GM19324 (cell line): ENCODE data around the gene CAVIN1.
"Not testable (repeated sequence)": the region's sequence is repeated elsewhere in the genome, so short reads cannot be mapped to it uniquely, and the experiment has no call there.

Experiments used
- ATAC-seq: cut with Tn5 transposase; IDR thresholded peaks from one replicate; pipeline ENCODE4 v1.9.1; 2021; ENCODE audit warnings: mild to moderate bottlenecking, moderate library complexity; ENCODE audit not compliant: unreplicated experiment, low FRiP score

CAVIN1 gene

GRCh38 chr17:42431758-42432161 is 8.7 kb upstream of the CAVIN1 start:
- ATAC-seq = no peak

DNA sequence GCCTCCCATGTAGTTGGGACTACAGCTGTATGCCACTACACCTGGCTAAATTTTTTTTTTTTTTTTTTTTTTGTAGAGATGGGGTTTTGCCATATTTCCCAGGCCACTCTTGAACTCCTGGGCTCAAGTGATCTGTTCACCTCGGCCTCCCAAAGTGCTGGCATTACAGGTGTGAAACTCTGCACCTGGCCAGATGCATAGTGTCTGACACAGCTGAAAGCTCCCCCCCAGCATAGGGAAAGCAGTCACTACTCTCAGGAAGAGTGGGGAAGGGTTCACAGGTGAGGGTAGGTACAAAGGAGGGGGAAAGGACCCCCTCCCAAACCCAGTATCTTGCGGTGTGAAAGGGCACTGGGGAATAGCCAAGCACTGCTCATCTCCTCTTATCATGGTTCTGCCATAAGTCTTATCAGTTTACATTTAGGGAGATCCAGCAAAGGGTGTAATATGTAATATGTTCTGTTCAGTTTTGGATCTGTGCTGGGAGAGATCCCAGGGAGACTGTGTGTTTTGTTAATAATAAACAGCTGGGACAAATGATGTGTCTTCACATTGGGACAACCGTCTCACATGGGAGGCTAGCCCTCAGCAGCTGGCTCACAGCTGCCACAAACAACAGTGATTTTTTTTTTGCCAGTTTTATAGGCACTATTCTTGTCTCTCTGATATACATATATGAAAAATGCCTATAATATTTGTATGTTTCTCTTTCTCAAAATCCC is 6.8 kb upstream of the CAVIN1 start:
- ATAC-seq = no peak

- no peak for ATAC-seq
These were observed 5.3 kb upstream of the CAVIN1 start for GRCh38 chr17:42428141-42428944.

DNA sequence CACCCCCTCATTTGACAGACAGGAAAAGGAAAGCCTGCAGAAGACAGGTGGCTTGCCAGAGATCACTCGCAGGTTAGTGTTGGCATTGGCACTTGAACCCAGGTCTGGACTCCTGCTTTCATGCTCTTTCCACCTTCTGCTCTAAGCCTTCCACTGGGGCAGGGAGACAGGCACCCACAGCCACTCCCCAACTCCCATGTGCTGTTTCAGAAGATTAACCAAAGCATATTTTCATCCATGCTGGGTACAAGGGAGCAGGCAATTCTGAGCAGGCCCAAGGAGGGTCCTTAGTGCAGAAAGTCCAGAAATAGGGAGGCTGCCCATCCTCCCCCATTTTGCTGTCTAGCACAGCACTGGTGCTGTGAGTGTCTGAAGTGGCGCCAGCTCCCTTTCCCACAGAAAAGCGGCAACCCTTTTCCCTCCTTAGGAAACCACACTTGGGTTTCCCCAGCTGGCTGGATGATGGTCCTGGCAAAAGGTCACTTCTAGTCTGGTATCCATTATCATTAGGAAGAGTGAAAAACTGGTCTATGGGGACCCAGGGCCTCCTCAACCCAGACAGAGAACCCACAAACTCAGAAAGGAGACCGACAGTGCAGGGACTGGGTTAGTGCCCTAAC is 2.0 kb upstream of the CAVIN1 start:
- ATAC-seq = no peak

GRCh38 chr17:42423766-42424165 is 710 bp upstream of the CAVIN1 start:
- no peak for ATAC-seq

GRCh38 chr17:42422412-42422957 is 571 bp downstream of the CAVIN1 start:
- ATAC-seq = no peak

DNA sequence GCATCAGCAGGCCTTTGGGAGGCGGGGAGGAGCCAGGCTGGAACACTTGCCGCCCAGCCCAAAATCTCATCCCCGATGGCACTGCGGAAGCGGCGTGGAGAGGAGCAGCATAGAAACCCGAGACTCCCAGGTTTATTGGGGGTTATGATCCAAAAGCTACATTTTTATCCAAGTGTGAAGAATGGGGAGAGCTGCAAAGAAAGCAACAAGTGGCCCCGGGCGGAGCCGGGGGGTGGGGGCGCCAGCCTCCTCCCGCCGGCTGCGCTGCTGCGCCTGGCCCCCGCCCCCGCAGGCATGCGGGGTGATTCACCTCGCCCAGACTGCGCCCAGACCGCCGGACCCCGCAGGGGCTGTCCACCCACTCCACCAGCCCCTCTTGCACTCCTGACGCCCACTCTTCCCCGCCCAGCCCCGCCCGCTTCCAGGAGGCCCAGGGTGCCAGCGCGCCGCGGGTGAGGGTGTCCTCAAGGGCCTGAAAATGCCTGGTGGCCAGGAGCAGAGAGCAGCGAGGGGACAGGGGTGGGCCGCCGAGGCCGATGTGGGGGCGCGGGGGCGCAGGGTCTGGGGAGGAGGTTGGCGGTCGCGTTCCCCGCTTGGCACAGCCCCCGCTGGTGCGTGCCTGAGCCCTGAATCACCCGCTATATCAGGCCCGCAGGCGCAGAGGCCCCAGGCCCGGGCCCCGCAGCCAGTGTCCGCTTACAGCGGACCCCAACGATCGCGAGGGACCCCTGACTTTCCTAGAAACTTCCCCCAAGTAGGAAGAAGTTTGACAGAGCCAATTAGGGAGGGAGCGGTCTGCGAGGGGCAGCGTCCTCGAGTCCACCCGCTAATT is 1.3 kb downstream of the CAVIN1 start:
- ATAC-seq = no peak

DNA sequence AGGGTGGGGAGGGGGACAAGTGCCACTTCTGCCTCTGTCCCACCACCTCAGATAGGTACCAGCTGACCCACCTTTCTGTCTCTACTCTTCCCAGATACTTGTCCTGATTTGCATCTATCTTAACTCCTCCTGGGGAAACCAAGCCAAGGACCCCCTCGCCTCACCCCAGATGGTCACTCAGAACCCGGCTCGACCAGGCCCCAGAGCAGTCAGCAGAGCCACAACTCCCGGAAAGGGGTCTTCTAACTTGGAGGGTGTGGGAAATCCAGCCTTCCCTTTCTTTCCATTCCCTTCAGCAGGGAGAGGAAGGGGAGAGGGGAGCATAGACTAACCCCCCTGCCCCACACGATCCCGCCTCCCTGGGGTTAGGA is 1.9 kb downstream of the CAVIN1 start:
- ATAC-seq = no peak

GRCh38 chr17:42417981-42418380 is 5.1 kb downstream of the CAVIN1 start:
- not testable (repeated sequence) for ATAC-seq

DNA sequence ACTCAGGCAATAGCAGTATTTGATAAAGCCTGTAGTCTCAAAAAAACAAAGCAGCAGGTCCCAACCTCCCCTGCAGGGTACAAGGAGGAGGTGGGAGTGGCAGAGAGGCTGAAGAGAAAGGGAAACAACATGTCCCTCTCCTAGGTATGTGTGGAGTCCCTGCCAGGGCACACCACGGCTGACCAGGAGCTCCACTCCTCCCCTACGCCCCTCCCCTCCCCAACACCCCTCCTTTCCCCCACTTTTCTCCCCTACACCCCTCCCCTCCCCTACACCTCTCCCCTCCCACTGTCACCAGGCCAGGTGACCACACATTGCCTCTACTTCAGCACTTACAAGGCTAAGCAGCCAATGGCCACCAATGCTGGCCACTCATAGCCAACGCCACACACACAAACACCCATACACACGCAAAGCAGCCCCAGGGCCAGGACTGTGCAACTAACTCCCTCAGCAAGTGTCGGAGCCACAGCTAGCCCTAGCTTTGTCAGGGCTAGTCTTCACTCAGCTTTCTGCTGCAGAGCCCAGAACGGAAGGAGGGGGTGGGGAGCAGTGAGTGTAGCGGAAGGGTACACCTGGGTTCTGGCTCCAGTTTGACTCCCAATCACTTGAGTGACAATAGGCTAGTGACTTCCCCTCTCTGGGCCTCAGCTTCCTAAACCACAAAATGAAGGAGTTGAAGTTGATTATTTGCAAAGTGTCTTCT is 8.2 kb downstream of the CAVIN1 start:
- ATAC-seq = no peak

- no peak for ATAC-seq
These were observed 9.5 kb downstream of the CAVIN1 start for GRCh38 chr17:42413464-42414040.

DNA sequence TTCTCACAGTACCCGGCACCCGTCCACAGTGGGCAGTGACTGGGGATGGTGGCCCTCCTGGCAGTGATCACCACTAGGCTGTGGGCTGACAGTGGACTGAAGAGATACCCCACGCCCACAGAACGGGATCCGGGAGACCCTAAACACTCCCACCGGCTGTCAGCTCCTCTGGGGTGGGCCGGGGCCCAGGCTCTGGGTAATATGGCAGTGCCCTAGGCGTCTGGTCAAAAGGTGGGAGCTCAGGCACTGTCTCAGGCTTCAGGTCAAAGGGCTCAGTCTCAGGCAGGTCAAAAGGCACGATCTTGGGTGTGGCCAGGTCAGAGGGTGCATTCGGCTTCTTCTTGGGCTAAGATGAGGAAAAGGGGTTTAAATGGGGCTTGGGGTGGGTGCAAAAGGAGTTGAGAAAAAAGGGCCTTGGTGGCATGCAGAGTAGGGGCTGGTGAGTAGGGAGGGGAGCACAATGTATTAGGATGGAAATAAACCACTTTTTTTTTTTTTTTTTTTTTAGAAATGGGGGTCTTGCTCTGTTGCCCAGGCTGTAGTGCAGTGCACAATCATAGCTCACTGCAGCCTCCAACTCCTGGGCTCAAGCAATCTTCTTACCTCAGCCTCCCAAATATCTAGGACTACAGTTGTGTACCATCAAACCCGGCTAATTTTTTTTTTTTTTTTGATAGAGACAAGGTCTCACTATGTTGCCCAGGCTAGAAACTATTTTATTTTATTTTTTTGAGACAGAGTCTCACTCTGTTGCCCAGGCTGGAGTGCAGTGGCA is 11.0 kb downstream of the CAVIN1 start:
- ATAC-seq = no peak

DNA sequence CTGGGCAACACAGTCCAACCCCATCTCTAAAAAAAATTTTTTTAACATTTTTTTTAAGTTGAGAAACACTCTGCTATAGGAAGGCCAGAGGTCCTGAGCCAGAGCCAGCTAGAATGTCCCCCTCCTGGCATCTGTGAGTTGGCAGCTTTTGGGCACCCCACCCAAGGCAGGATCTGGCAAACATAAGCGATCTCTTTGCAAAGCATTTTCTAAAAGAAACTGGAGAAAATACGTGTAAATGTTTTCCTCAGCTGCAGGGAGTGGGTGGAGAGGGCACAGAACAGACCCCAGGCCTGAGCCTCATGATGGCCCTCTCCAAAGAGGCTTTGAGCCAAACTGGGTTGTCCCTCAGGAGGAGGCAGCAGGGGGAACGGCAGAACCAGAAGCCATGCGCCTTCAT is 11.7 kb downstream of the CAVIN1 start:
- no peak for ATAC-seq

DNA sequence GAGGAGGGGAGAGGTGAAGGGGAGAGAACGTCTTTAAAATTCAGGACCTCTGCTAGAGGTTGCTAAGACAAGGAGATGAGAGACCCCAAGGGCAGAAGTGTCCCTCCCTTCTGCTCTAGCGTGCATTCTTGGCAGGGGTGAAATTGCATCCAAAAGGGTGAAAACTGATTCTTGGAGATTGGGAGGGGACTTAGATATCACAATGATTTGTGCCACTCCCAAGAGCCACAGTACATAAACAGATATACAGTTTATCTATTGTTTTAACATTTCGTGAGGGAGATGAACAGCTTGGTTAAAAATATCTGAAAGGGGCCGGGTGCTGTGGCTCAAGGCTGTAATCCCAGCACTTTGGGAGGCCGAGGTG is 12.8 kb downstream of the CAVIN1 start:
- ATAC-seq = no peak

DNA sequence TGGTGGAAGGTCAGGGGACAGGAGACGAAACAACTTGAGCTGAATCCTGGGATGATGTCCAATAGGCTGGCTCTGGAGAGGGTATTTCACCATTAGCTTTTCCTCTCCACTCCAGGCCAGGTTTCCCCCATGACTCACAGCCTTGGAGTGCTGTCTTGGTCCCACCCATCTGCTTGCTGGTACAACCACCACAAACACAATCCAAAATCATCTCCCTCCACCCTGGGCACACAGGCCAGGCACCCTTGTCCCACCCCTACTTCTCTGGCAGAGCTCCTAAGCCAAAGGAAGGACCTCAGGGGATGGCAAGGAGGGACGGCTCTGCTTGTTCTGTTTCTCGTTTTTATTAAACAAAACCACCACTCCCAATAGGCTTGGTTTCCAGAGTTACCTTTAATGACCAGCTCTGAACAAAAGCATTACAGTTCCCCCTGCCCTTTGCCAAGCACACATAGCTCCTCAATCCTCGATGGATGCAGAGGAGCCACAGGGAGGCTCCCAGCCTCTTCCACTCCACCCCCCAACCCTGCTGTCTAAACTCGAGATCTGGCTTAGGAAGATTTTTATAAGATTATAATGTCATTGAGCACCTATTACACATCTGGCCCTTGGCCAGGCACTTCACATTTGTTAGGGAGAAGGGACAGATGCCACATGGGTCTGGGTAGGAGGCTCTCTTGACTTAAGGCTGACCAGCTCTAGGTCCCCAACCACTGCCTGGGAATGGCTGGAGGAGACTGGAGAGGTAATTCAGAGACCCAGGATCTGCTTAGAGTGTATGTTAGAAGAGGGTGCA is 13.3 kb downstream of the CAVIN1 start:
- ATAC-seq = no peak

DNA sequence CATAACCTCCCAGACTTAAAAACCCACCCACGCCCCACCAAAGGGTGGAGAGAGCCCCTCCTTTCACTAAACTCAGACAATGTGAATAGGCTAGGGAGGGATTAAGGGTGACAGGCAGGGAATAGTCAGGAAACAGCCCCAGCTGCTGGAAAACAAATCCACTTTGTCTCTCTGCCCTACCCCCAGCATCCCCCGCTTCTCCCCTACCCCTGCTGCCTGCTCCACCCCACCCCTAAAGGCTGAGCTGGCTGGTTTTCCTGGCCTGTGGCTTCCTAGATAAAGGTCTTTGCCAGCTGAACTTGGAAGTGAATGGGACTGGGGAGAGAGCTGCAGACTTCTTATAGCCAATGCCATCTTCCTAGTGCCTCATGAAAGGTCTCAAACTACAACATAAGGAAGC is 15.0 kb downstream of the CAVIN1 start:
- ATAC-seq = no peak

DNA sequence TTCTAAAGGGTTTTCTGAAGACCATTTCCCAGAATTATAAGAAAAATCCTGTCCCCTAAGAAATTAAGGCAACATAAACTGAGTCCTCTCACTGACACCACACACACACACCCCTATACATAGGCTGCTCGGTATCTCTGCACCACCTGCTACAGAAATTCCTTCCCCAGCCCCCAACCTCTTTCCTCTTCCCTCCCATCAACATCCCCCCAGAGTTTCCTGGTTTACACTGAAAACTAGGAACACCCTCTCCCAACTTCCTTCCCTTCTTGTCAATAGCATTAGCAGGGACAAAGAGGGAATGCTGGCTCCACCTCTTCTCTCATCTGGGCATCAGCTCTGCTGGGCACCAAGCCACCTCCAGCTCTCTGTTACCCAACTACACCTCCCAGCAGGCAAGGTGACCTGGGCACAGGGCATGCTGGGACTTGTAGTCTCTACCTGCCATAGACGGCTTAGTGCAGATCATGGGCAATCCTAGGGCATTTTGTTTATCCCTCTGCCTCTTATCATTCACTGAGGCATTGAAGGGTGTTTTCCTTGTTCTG is 15.7 kb downstream of the CAVIN1 start:
- peak; percentile 49 for ATAC-seq
